GM12878 (cell line): ENCODE measurements around the gene CADPS. TPM values are rescaled to one million over a fixed set of nuclear protein-coding genes. Genes with fewer than 3 reads are reported as not detected.

Experiments
- ATAC-seq: fragments of 200-7000 bp; cut with Tn5 transposase; 3 replicates; pipeline ENCODE4 v1.9.1; 2020; ENCODE audit warnings: mild to moderate bottlenecking, moderate library complexity
- BruUV-seq: library from RNA; stranded (reverse); fragments of 400-500 nt; replicated peaks from 2 replicates; lab custom pipeline; 2021; lab: Mats Ljungman, UMichigan
- CTCF ChIA-PET: fragments of 300-600 bp; sonication (Branson Sonifier 250); formaldehyde crosslinking; extraction: SDS; loops from one replicate; lab custom pipeline; 2021; ENCODE audit warnings: inconsistent platforms; lab: Yijun Ruan, JAX
- POLR2A ChIA-PET: fragments of 350-600 bp; formaldehyde crosslinking; extraction: SDS; loops from one replicate; lab custom pipeline; 2021; ENCODE audit warnings: inconsistent platforms; lab: Charles Lee
- RAD21 ChIA-PET: fragments of 300-600 bp; sonication (Branson Sonifier 250); formaldehyde crosslinking; loops from one replicate; lab custom pipeline; 2023; ENCODE audit warnings: antibody characterized with exemption; ENCODE audit not compliant: unreplicated experiment; lab: Charles Lee
- SMC1A ChIA-PET: fragments of 300-600 bp; sonication (Branson Sonifier 250); formaldehyde crosslinking; loops from one replicate; lab custom pipeline; 2023; ENCODE audit not compliant: unreplicated experiment, uncharacterized antibody; lab: Charles Lee
- DNase-seq: peaks from one replicate; pipeline ENCODE4 v3.0.0-alpha.2; 2011; ENCODE audit warnings: low read depth, low spot score
- FAIRE-seq: peaks from 3 replicates; lab custom pipeline; 2011; peaks lifted over from hg19 to GRCh38; lab: Jason Lieb, UNC
- H2AFZ ChIP-seq: 2 replicates; pipeline ENCODE4 v1.6.0; 2011; ENCODE audit warnings: low read depth, low read length, control low read depth; ENCODE audit not compliant: control insufficient read depth
- H3K27ac ChIP-seq: 2 replicates; pipeline ENCODE4 v1.5.1; 2011; ENCODE audit warnings: control low read depth; ENCODE audit not compliant: control insufficient read depth, insufficient read depth
- H3K27me3 ChIP-seq, 2 experiments: replicated peaks in 1 of 2; 2 replicates each; pipeline versions ENCODE4 v1.6.0 to v1.6.1; 2011; ENCODE audit warnings: low read length in 1 of 2; ENCODE audit not compliant: control insufficient read depth in 2 of 2, insufficient read depth in 2 of 2
- H3K36me3 ChIP-seq, 2 experiments: 2 replicates each; pipeline ENCODE4 v1.5.1; 2011; ENCODE audit warnings: low read length in 1 of 2; ENCODE audit not compliant: control insufficient read depth in 2 of 2, insufficient read depth in 2 of 2
- H3K4me1 ChIP-seq: 2 replicates; pipeline ENCODE4 v1.6.1; 2011; ENCODE audit warnings: mild to moderate bottlenecking, low read length, moderate library complexity, mixed read lengths; ENCODE audit not compliant: control insufficient read depth, insufficient read depth
- H3K4me2 ChIP-seq: 2 replicates; pipeline ENCODE4 v1.6.0; 2011; ENCODE audit warnings: control low read depth; ENCODE audit not compliant: control insufficient read depth, insufficient read depth
- H3K4me3 ChIP-seq: fragments of 200-600 bp; sonication (generic); 2 replicates; pipeline ENCODE4 v1.5.1; 2016
- H3K79me2 ChIP-seq: 2 replicates; pipeline ENCODE4 v1.6.0; 2011; ENCODE audit warnings: low read length; ENCODE audit not compliant: control insufficient read depth, insufficient read depth
- H3K9ac ChIP-seq: 2 replicates; pipeline ENCODE4 v1.8.0; 2011; ENCODE audit warnings: low read length, control low read depth, mixed read lengths; ENCODE audit not compliant: control insufficient read depth, insufficient read depth
- H3K9me3 ChIP-seq: replicated peaks from 3 replicates; pipeline ENCODE4 v1.5.1; 2011; ENCODE audit warnings: mild to moderate bottlenecking, low read length; ENCODE audit not compliant: control insufficient read depth, insufficient read depth
- H4K20me1 ChIP-seq: 2 replicates; pipeline ENCODE4 v1.6.0; 2011; ENCODE audit not compliant: control insufficient read depth, insufficient read depth
- CHD1 ChIP-seq: IDR thresholded peaks from 2 replicates; pipeline ENCODE4 v1.6.1; 2012; ENCODE audit warnings: low read depth, low read length, improper control_type of control experiment
- EGR1 ChIP-seq, 2 experiments: IDR thresholded peaks; 1 replicate in 1 of 2; 2 replicates in 1 of 2; pipeline ENCODE4 v1.6.1; 2011 to 2012; ENCODE audit warnings: low read depth in 2 of 2, low read length in 2 of 2, borderline replicate concordance in 1 of 2, mild to moderate bottlenecking in 1 of 2, moderate library complexity in 1 of 2
- FOXK2 ChIP-seq: fragments of 450-650 bp; IDR thresholded peaks from 2 replicates; pipeline ENCODE4 v1.6.1; 2017; ENCODE audit warnings: mild to moderate bottlenecking, moderate library complexity
- MYC ChIP-seq: IDR thresholded peaks from 2 replicates; pipeline ENCODE4 v1.6.1; 2011; ENCODE audit warnings: mild to moderate bottlenecking, low read length, moderate library complexity, inconsistent platforms; ENCODE audit not compliant: insufficient read depth, insufficient replicate concordance, insufficient read length, severe bottlenecking
- NBN ChIP-seq: fragments of 450-650 bp; IDR thresholded peaks from 2 replicates; pipeline ENCODE4 v1.6.1; 2016
- PAX5 ChIP-seq: IDR thresholded peaks from 2 replicates; pipeline ENCODE4 v1.6.1; 2011; ENCODE audit warnings: low read depth, low read length, borderline replicate concordance
- PKNOX1 ChIP-seq: fragments of 450-650 bp; IDR thresholded peaks from 2 replicates; pipeline ENCODE4 v1.6.1; 2016; ENCODE audit warnings: mild to moderate bottlenecking
- SIN3A ChIP-seq: IDR thresholded peaks from 2 replicates; pipeline ENCODE4 v1.6.1; 2012; ENCODE audit warnings: low read depth, low read length, improper control_type of control experiment
- STAT1 ChIP-seq: fragments of 450-650 bp; conservative IDR thresholded peaks from 2 replicates; pipeline ENCODE4 v1.6.1; 2014; ENCODE audit warnings: antibody characterized with exemption, mild to moderate bottlenecking
- ZNF207 ChIP-seq: fragments of 450-650 bp; IDR thresholded peaks from 2 replicates; pipeline ENCODE4 v1.6.1; 2014; ENCODE audit warnings: antibody characterized with exemption, mild to moderate bottlenecking, borderline replicate concordance
- WGBS: methylation state at CpG from one replicate; pipeline ENCODE4 v1.1.6; 2016; ENCODE audit warnings: low lambda C conversion rate; ENCODE audit not compliant: insufficient replicate concordance, insufficient coverage; ENCODE audit errors: missing lambda C conversion rate; 5-methylcytosine and 5-hydroxymethylcytosine counted together
- in situ Hi-C: fragments of 300-500 bp; cut with MboI; formaldehyde crosslinking; loops from 9 replicates; pipeline ENCODE4 v1.14.3; 2018; ENCODE audit warnings: mixed read lengths
- intact Hi-C: fragments of 100-400 bp; cut with micrococcal nuclease; formaldehyde crosslinking; loops from one replicate; pipeline ENCODE4 v1.14.2; 2022; ENCODE audit not compliant: unreplicated experiment
- polyA plus RNA-seq, 11 experiments: library from polyadenylated mRNA; depleted of rRNA in 4 of 11; unstranded in 6 of 11; stranded (reverse) in 5 of 11; fragments of >200 nt; fragmentation: Nextera tagmentation in 4 of 11; fragmentation: Illumina TruSeq in 1 of 11; extraction: Ambion mirVana in 4 of 11; extraction: Trizol in 1 of 11; gene quantifications; 1 replicate in 1 of 11; 2 replicates in 10 of 11; pipeline versions ENCODE4 v1.2.1 to v1.2.3, GENCODE V29; 2011 to 2016; ENCODE audit warnings: inconsistent platforms in 2 of 11, missing spikeins in 2 of 11, low read depth in 1 of 11
- total RNA-seq, 4 experiments: library from RNA; depleted of rRNA in 3 of 4; stranded (reverse); fragments of >200 nt in 3 of 4; fragmentation: Illumina TruSeq in 1 of 4; extraction: Trizol in 1 of 4; gene quantifications; 2 replicates each; pipeline versions ENCODE4 v1.2.1 to v1.2.3, GENCODE V29; 2013 to 2021
- TF ChIP-seq, protein P1 (sequence below): fragments of 450-650 bp; formaldehyde crosslinking; IDR thresholded peaks from 2 replicates; pipeline ENCODE4 v1.4.0; 2022; ENCODE audit warnings: mild to moderate bottlenecking, moderate library complexity
- TF ChIP-seq, protein P2 (sequence below): fragments of 450-650 bp; IDR thresholded peaks from 2 replicates; pipeline ENCODE4 v1.6.1; 2017; ENCODE audit warnings: low read depth, mild to moderate bottlenecking, moderate library complexity

The CADPS gene
- total and polyA plus RNA-seq, 10 of the 15 experiments (the other 5 are each of a cell fraction or from before 2014, with no cell fraction given) = 0.20 TPM; not detected in 9

- no peak for TF ChIP-seq EGR1 (IDR thresholded peaks at IDR 0.05; ENCODE audit: borderline replicate concordance in 1 of 2, low read depth in 2 of 2, low read length in 2 of 2)
- TF ChIP-seq, protein P1, sequence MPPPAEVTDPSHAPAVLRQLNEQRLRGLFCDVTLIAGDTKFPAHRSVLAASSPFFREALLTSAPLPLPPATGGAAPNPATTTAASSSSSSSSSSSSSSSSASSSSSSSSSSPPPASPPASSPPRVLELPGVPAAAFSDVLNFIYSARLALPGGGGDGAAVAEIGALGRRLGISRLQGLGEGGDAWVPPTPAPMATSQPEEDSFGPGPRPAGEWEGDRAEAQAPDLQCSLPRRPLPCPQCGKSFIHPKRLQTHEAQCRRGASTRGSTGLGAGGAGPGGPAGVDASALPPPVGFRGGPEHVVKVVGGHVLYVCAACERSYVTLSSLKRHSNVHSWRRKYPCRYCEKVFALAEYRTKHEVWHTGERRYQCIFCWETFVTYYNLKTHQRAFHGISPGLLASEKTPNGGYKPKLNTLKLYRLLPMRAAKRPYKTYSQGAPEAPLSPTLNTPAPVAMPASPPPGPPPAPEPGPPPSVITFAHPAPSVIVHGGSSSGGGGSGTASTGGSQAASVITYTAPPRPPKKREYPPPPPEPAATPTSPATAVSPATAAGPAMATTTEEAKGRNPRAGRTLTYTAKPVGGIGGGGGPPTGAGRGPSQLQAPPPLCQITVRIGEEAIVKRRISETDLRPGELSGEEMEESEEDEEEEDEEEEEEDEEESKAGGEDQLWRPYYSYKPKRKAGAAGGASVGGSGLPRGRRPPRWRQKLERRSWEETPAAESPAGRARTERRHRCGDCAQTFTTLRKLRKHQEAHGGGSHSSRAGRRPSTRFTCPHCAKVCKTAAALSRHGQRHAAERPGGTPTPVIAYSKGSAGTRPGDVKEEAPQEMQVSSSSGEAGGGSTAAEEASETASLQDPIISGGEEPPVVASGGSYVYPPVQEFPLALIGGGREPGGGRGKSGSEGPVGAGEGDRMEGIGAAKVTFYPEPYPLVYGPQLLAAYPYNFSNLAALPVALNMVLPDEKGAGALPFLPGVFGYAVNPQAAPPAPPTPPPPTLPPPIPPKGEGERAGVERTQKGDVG = no peak
- no peak for TF ChIP-seq STAT1
- no peak for TF ChIP-seq SIN3A
- TF ChIP-seq PAX5 = no peak
- TF ChIP-seq FOXK2 = no peak
- TF ChIP-seq, protein P2, sequence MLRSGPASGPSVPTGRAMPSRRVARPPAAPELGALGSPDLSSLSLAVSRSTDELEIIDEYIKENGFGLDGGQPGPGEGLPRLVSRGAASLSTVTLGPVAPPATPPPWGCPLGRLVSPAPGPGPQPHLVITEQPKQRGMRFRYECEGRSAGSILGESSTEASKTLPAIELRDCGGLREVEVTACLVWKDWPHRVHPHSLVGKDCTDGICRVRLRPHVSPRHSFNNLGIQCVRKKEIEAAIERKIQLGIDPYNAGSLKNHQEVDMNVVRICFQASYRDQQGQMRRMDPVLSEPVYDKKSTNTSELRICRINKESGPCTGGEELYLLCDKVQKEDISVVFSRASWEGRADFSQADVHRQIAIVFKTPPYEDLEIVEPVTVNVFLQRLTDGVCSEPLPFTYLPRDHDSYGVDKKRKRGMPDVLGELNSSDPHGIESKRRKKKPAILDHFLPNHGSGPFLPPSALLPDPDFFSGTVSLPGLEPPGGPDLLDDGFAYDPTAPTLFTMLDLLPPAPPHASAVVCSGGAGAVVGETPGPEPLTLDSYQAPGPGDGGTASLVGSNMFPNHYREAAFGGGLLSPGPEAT = no peak
- no peak for TF ChIP-seq NBN
- no peak for TF ChIP-seq MYC
- TF ChIP-seq ZNF207 = no peak
- no peak for TF ChIP-seq CHD1
- no peak for TF ChIP-seq PKNOX1
- TF ChIP-seq, all 136 proteins: peak for 0
- intact Hi-C loops = no loop called here
- Histone ChIP-seq H3K36me3 (no peaks in the 10 kb centered on the region), H3K27me3 (no peaks in the 10 kb centered on the region), H2AFZ (no peak overlapping the region), H3K9ac (no peak overlapping the region), H3K9me3 (no peaks in the 10 kb centered on the region), H3K4me1 (no peaks in the 10 kb centered on the region), H3K4me3 (no peak overlapping the region), H3K79me2 (no peaks in the 10 kb centered on the region), H3K4me2 (no peak overlapping the region), H3K27ac (no peak overlapping the region), H4K20me1 (no peaks in the 10 kb centered on the region)
- RAD21 ChIA-PET = no interaction called here
- no peak for DNase-seq
- CTCF ChIA-PET = interaction anchor here (1.2 kb wide), 1 partner anchor 10 kb away, joined by 3 read pairs; no protein-coding TSS in a partner anchor
- no TSS peak for BruUV-seq
- no peak for FAIRE-seq
- POLR2A ChIA-PET = no interaction called here
- 44% methylated on average over 10 of the region's 10 CpGs for WGBS
- SMC1A ChIA-PET = interaction anchor here (1.3 kb wide), 1 partner anchor 43 kb away, joined by 3 read pairs; no protein-coding TSS in a partner anchor
- in situ Hi-C loops = loop anchor here (25.0 kb wide), 1 partner anchor 1205 kb away; the partner anchor contains the start of gene C3orf49
- ATAC-seq = no peak
Measured at GRCh38 chr3:62607287-62608029, 267.8 kb downstream of the CADPS start.
